Breast epithelium (tissue), 3 donors: ENCODE data around the gene KCNJ12.
"Not testable (repeated sequence)": the region's sequence is repeated elsewhere in the genome, so short reads cannot be mapped to it uniquely, and the experiment has no call there.

Source experiments
- CTCF ChIP-seq, 3 donors: fragments of 450-650 bp; IDR thresholded peaks; one replicate each; pipeline ENCODE4 v1.5.1; 2016 to 2017; ENCODE audit warnings: antibody characterized with exemption in 3 of 3, mild to moderate bottlenecking in 3 of 3, moderate library complexity in 3 of 3
- POLR2A ChIP-seq: fragments of 450-650 bp; IDR thresholded peaks from one replicate; pipeline ENCODE4 v1.6.1; 2016; ENCODE audit warnings: antibody characterized with exemption, mild to moderate bottlenecking, moderate library complexity

DNA sequence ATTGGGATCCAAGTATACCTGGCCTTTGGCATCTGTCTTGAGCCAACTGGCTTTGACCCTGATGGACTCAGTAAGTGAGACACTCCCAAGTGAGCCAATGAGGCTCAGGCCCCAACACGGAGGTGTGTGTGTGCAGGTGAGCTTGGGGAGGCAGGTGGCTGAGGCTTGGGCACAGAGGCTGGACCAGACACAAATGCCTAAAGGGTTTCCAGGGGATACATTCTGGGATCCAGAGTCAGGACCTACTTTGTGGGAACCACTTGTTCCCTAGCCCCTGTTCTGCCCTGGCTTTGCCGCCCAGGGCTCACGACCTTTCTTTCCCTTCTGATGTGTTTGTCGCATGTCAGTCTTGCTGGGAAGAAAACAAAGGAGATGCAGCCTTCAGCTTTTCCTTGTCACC, 34.9 kb upstream of the KCNJ12 start:
- TF ChIP-seq POLR2A; CTCF (IDR thresholded peaks at IDR 0.05): not testable (repeated sequence)
